SK-N-DZ (cell line): ENCODE measurements around the gene ANGPTL3.

Source experiments
- DNase-seq: peaks from one replicate; pipeline ENCODE4 v3.0.0-alpha.2; 2015; ENCODE audit warnings: low spot score

ANGPTL3 gene

GRCh38 chr1:62625415-62625814 lies 28.1 kb downstream of the ANGPTL3 start:
- DNase-seq = no peak

GRCh38 chr1:62628506-62628905 lies 31.2 kb downstream of the ANGPTL3 start:
- DNase-seq = no peak

- no peak for DNase-seq
These were observed 40.2 kb downstream of the ANGPTL3 start for GRCh38 chr1:62637392-62638105.

- DNase-seq = no peak
These were observed 46.0 kb downstream of the ANGPTL3 start for GRCh38 chr1:62643283-62643682.

DNA sequence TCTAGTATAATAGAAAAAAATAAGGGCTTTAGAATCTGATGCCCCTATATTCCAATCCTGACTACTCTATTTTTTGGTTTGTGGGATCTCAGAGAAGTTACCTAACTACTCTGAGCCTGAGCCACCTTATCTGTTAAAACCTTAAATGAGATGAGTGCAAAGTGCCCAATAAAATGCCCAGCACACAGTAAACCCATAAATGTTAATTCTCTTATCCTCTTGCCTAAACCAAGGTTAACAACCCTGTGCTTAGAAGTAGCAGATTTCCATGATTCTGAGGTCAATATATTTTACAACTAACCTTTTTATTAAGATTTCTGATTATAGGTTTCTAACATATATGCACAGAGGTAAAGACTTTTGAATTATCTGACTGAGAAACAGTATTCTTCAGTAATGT lies 55.1 kb downstream of the ANGPTL3 start:
- no peak for DNase-seq

DNA sequence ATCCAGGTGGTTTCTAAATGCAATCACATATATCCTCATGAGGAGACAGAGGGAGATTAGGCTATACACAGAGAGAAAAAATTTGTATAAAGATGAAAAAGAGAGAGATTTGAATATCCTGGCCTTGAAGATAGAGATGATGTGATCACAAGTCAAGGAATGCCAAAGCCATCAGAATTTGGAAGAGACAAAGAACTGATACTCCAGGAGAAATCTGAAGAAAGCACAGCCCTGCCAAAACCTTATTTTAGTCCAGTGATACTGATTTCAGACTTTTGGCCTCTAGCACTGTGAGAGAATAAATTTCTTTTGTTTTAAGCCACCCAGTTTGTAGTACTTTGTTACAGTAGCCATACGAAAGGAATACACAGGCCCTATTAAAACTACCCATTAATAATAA lies 57.4 kb downstream of the ANGPTL3 start:
- no peak for DNase-seq
